Measurements from ENCODE around the gene HIBADH.

Gene HIBADH

DNA sequence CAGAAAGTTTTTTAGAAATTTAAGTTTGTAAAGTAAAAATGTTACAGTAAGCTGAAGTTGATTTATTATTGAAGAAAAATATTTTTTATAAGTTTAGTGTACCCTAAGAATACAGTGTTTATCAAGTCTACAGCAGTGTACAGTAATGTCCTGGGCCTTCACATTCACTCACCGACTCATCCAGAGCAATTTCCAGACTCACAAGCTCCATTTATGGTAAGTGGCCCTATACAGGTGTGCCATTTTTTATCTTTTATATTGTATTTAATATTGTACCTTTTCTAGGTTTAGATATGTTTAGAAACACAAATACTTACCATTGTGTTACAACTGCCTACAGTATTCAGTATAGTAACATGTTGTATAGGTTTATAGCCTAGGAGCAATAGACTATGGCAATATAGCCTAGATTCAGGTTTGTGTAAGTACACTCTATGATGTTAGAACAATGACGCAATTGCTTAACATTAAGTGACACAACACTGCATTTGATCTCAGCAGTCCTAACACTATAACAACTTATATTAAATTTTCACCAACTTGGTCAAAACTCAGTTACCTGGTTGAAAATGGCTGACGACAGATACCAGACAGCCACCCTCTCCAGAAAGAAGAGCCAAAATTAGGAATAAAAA lies 45.7 kb downstream of the HIBADH start:
- no peak overlapping the region for H3K4me3 ChIP-seq (replicated peaks; ENCODE audit: low read depth, low read length)
- TF ChIP-seq, protein P1, sequence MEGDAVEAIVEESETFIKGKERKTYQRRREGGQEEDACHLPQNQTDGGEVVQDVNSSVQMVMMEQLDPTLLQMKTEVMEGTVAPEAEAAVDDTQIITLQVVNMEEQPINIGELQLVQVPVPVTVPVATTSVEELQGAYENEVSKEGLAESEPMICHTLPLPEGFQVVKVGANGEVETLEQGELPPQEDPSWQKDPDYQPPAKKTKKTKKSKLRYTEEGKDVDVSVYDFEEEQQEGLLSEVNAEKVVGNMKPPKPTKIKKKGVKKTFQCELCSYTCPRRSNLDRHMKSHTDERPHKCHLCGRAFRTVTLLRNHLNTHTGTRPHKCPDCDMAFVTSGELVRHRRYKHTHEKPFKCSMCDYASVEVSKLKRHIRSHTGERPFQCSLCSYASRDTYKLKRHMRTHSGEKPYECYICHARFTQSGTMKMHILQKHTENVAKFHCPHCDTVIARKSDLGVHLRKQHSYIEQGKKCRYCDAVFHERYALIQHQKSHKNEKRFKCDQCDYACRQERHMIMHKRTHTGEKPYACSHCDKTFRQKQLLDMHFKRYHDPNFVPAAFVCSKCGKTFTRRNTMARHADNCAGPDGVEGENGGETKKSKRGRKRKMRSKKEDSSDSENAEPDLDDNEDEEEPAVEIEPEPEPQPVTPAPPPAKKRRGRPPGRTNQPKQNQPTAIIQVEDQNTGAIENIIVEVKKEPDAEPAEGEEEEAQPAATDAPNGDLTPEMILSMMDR (IDR thresholded peaks at IDR 0.05; ENCODE audit: insufficient read depth, low read length, poor library complexity, severe bottlenecking): no peak
- DNase-seq (ENCODE audit: extremely low read depth, insufficient read length): no peak

DNA sequence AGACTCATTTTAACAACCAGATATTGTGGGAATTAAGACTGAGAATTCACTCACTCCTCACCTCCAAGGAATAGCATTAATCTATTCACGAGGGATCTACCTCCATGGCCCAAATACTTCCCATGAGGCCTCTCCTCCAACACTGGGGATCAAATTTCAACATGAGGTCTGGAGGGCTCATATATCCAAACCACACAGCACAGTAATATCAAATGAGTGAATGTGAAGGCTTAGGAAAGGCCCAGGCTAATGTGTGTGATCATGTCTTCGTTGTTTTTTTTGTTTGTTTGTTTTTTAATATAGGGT lies 46.5 kb downstream of the HIBADH start:
- Histone ChIP-seq H3K36me3 (ENCODE audit: control insufficient read depth, insufficient read depth, low read length) (no peaks in the 10 kb centered on the region), H3K27me3 (replicated peaks; ENCODE audit: control insufficient read depth, insufficient read depth, low read length) (no peaks in the 10 kb centered on the region), H3K4me3 (replicated peaks; ENCODE audit: low read depth, low read length) (no peak overlapping the region)
- no peak for DNase-seq (ENCODE audit: extremely low read depth, insufficient read length)
- TF ChIP-seq, protein P1 (IDR thresholded peaks at IDR 0.05; ENCODE audit: insufficient read depth, low read length, poor library complexity, severe bottlenecking): no peak

More for the DNA sequence above, 45.7 kb downstream of the HIBADH start:
- no peaks in the 10 kb centered on the region for H3K27me3 ChIP-seq (replicated peaks; ENCODE audit: control insufficient read depth, insufficient read depth, low read length)
- H3K36me3 ChIP-seq (ENCODE audit: control insufficient read depth, insufficient read depth, low read length): no peaks in the 10 kb centered on the region

DNA sequence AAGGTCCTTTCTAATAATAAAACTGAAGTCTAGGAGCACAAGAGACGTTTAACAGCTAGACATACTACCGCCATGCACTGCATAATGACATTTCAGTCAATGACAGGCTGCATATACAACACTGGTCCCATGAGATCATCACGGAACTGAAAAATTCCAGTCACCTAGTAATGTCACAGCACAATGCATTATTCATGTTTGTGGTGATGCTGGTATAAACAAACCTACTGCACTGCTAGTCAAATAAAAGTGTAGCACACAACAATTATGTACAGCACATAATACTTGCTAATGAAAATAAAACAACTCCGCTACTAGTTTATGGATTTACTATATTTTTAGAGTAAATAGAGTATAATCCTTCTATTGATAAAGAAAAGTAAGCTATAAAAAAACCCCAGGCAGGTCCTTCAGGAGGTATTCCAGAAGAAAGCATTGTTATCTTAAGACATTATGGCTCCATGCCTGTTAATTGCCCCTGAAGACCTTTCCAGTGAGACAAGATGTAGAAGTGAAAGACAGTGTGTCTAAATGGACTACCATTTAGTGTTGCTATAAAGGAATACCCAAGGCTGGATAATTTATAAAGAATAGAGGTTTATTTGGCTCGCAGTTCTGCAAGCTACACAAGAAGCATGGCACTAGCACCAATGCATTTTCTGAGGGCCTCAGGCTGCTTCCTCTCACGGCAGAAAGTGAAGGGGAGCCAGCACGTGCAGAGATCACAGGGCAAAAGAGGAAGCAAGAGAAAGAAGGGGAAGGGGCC lies 47.1 kb downstream of the HIBADH start:
- DNase-seq (ENCODE audit: extremely low read depth, insufficient read length): no peak
- H3K4me3 ChIP-seq (replicated peaks; ENCODE audit: low read depth, low read length): no peak overlapping the region
- no peaks in the 10 kb centered on the region for H3K36me3 ChIP-seq (ENCODE audit: control insufficient read depth, insufficient read depth, low read length)
- TF ChIP-seq, protein P1 (IDR thresholded peaks at IDR 0.05; ENCODE audit: insufficient read depth, low read length, poor library complexity, severe bottlenecking): no peak
- no peaks in the 10 kb centered on the region for H3K27me3 ChIP-seq (replicated peaks; ENCODE audit: control insufficient read depth, insufficient read depth, low read length)

DNA sequence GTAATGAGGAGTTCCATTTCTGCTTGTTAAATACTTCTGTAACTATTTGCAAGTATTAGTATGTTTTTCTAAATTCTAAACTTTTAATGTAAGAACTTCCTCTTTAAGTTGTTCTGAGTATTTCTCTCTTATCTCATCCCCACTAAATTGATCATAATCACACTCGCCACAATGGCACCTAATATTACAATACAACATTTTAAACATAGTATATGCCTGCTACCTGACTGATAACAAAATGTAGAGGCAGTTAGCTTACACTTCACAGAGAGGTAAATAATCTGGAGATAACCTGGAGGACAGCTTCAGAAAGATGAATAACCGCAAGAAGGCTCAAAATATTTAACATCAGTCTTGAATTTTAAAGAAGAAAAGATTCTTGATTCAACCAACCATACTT lies 48.6 kb downstream of the HIBADH start:
- no peaks in the 10 kb centered on the region for H3K27me3 ChIP-seq (replicated peaks; ENCODE audit: control insufficient read depth, insufficient read depth, low read length)

DNA sequence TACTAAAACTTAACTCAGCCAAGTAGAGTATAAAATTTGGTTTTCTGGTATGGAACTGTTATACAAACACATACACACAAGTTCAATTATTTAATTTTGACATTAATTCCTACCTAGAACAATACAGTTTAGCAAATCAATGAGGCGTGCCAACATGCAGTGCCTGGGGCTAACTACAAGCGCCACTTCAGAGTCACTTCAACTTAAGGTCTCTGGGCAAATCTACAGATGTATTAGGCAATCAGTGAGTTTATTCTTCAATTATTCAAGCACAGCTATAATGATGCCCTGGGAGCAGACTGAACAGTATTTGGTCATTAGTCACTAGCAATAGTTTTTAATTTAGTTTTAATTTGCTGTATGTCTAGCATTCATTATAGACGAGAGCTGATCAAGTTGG lies 51.6 kb downstream of the HIBADH start:
- DNase-seq (ENCODE audit: extremely low read depth, insufficient read length): no peak
- TF ChIP-seq, protein P1 (IDR thresholded peaks at IDR 0.05; ENCODE audit: insufficient read depth, low read length, poor library complexity, severe bottlenecking): no peak
- Histone ChIP-seq H3K4me3 (replicated peaks; ENCODE audit: low read depth, low read length) (no peak overlapping the region), H3K27me3 (replicated peaks; ENCODE audit: control insufficient read depth, insufficient read depth, low read length) (no peaks in the 10 kb centered on the region), H3K36me3 (ENCODE audit: control insufficient read depth, insufficient read depth, low read length) (no peaks in the 10 kb centered on the region)

More for the DNA sequence above, 48.6 kb downstream of the HIBADH start:
- H3K36me3 ChIP-seq (ENCODE audit: control insufficient read depth, insufficient read depth, low read length): no peaks in the 10 kb centered on the region
- no peak for DNase-seq (ENCODE audit: extremely low read depth, insufficient read length)
- no peak overlapping the region for H3K4me3 ChIP-seq (replicated peaks; ENCODE audit: low read depth, low read length)
- TF ChIP-seq, protein P1 (IDR thresholded peaks at IDR 0.05; ENCODE audit: insufficient read depth, low read length, poor library complexity, severe bottlenecking): no peak

Data from GM06990 (cell line).